Loucy (cell line): ENCODE measurements around the gene CRY2.

ENCODE experiments used
- H2AFZ ChIP-seq: fragments of 200-600 bp; sonication (generic); 2 replicates; pipeline ENCODE4 v1.6.0; 2016; ENCODE audit warnings: antibody characterized with exemption, mild to moderate bottlenecking, low read length, moderate library complexity
- H3F3A ChIP-seq: fragments of 200-600 bp; 2 replicates; pipeline ENCODE4 v1.6.0; 2016; ENCODE audit warnings: antibody characterized with exemption, low read depth, mild to moderate bottlenecking
- H3K27me3 ChIP-seq: fragments of 200-600 bp; sonication (generic); 2 replicates; pipeline ENCODE4 v1.6.1; 2014; ENCODE audit warnings: low read length, mild to moderate bottlenecking; ENCODE audit not compliant: insufficient read depth, poor library complexity, severe bottlenecking
- H3K36me3 ChIP-seq: fragments of 200-600 bp; sonication (generic); 2 replicates; pipeline ENCODE4 v1.6.1; 2016; ENCODE audit warnings: low read length; ENCODE audit not compliant: insufficient read depth
- H3K4me1 ChIP-seq: fragments of 200-600 bp; sonication (generic); 2 replicates; pipeline ENCODE4 v1.5.1; 2014; ENCODE audit warnings: low read length, mild to moderate bottlenecking; ENCODE audit not compliant: insufficient read depth, poor library complexity, severe bottlenecking
- H3K4me2 ChIP-seq: fragments of 200-600 bp; sonication (generic); 2 replicates; pipeline ENCODE4 v1.6.0; 2014; ENCODE audit warnings: antibody characterized with exemption, low read length, low read depth, mild to moderate bottlenecking; ENCODE audit not compliant: poor library complexity, severe bottlenecking
- H3K4me3 ChIP-seq: fragments of 200-600 bp; sonication (generic); 2 replicates; pipeline ENCODE4 v1.5.1; 2014; ENCODE audit warnings: low read length, mild to moderate bottlenecking, mixed read lengths; ENCODE audit not compliant: poor library complexity, severe bottlenecking
- H3K79me2 ChIP-seq: fragments of 200-600 bp; sonication (generic); 2 replicates; pipeline ENCODE4 v1.6.1; 2014; ENCODE audit warnings: low read length; ENCODE audit not compliant: insufficient read depth
- H3K9ac ChIP-seq: fragments of 200-600 bp; sonication (generic); 2 replicates; pipeline ENCODE4 v1.6.0; 2014; ENCODE audit warnings: mild to moderate bottlenecking, low read depth, low read length, moderate library complexity; ENCODE audit not compliant: poor library complexity, severe bottlenecking
- H3K9me2 ChIP-seq: fragments of 200-600 bp; sonication (generic); replicated peaks from 2 replicates; pipeline ENCODE4 v1.6.1; 2016; ENCODE audit warnings: low read depth, low read length, mixed read lengths
- H3K9me3 ChIP-seq: fragments of 200-600 bp; sonication (generic); 2 replicates; pipeline ENCODE4 v1.6.1; 2014; ENCODE audit warnings: mild to moderate bottlenecking, antibody characterized with exemption, low read length, low read depth; ENCODE audit not compliant: insufficient read depth
- H4K20me1 ChIP-seq: fragments of 200-600 bp; sonication (generic); 2 replicates; pipeline ENCODE4 v1.6.0; 2014; ENCODE audit warnings: antibody characterized with exemption, low read length, mild to moderate bottlenecking; ENCODE audit not compliant: insufficient read depth, poor library complexity, severe bottlenecking
- EZH2phosphoT487 ChIP-seq: fragments of 200-600 bp; IDR thresholded peaks from 2 replicates; pipeline ENCODE4 v1.6.1; 2018; ENCODE audit warnings: antibody characterized with exemption, mild to moderate bottlenecking, moderate library complexity, borderline replicate concordance
- TF ChIP-seq, protein P1 (sequence below): fragments of 200-600 bp; sonication (generic); conservative IDR thresholded peaks from 2 replicates; pipeline ENCODE4 v1.5.1; 2014; ENCODE audit warnings: mild to moderate bottlenecking, antibody characterized with exemption, low read length

The CRY2 gene

GRCh38 chr11:45930031-45930794, 82.9 kb downstream of the CRY2 start:
- no peaks in the 10 kb centered on the region for H3K9me2 ChIP-seq
- TF ChIP-seq, protein P1, sequence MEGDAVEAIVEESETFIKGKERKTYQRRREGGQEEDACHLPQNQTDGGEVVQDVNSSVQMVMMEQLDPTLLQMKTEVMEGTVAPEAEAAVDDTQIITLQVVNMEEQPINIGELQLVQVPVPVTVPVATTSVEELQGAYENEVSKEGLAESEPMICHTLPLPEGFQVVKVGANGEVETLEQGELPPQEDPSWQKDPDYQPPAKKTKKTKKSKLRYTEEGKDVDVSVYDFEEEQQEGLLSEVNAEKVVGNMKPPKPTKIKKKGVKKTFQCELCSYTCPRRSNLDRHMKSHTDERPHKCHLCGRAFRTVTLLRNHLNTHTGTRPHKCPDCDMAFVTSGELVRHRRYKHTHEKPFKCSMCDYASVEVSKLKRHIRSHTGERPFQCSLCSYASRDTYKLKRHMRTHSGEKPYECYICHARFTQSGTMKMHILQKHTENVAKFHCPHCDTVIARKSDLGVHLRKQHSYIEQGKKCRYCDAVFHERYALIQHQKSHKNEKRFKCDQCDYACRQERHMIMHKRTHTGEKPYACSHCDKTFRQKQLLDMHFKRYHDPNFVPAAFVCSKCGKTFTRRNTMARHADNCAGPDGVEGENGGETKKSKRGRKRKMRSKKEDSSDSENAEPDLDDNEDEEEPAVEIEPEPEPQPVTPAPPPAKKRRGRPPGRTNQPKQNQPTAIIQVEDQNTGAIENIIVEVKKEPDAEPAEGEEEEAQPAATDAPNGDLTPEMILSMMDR: no peak
- TF ChIP-seq EZH2phosphoT487: no peak
- H2AFZ ChIP-seq: no peak overlapping the region
- no peak overlapping the region for H3K9ac ChIP-seq
- no peaks in the 10 kb centered on the region for H3K79me2 ChIP-seq
- H3K4me2 ChIP-seq: no peak overlapping the region
- no peaks in the 10 kb centered on the region for H3K9me3 ChIP-seq
- H3K36me3 ChIP-seq: peaks cover 34% of the 10 kb centered on the region; the same call in 1 of the 2 replicates
- no peaks in the 10 kb centered on the region for H4K20me1 ChIP-seq
- no peaks in the 10 kb centered on the region for H3F3A ChIP-seq
- peaks cover 10% of the 10 kb centered on the region for H3K4me1 ChIP-seq
- H3K4me3 ChIP-seq: no peak overlapping the region
- no peaks in the 10 kb centered on the region for H3K27me3 ChIP-seq

DNA sequence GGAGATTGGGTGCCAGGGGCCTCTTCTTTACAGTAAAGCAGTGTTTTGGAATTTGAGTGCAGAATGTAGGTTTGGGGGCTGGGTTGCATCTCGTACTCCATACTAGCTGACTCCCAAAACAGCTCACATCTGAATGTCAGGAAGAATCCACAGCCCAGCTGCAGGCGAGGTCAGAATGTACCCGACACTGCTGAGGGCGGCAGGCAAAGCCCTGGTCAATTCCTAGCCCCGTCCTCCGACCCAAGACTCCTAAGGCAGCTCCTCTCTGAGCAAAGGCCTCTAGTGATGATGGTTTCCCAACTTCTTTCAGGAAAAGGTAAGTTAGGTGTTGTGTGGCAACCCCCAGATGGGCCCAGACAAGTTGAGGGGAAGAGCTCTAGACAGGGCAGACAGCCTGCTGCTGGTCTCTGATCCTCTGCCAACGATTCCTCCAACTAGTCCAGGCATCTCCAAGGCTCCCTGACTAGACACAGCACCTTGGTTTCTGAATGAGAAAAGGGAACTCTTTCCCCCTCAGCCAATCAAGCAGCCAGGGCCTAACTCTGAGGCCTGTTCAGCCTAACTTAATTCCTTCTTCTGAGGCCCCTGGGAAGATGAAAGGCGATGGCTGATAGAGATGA, 83.8 kb downstream of the CRY2 start:
- Histone ChIP-seq H3K79me2 (no peaks in the 10 kb centered on the region), H3K9me3 (no peaks in the 10 kb centered on the region), H3K9me2 (no peaks in the 10 kb centered on the region), H3F3A (no peaks in the 10 kb centered on the region), H4K20me1 (no peaks in the 10 kb centered on the region), H3K27me3 (no peaks in the 10 kb centered on the region), H3K36me3 (peaks cover 41% of the 10 kb centered on the region; the same call in 1 of the 2 replicates), H3K4me3 (no peak overlapping the region), H3K4me1 (peaks cover 10% of the 10 kb centered on the region), H3K9ac (no peak overlapping the region), H2AFZ (no peak overlapping the region), H3K4me2 (no peak overlapping the region)
- TF ChIP-seq, protein P1: no peak
- TF ChIP-seq EZH2phosphoT487: no peak

DNA sequence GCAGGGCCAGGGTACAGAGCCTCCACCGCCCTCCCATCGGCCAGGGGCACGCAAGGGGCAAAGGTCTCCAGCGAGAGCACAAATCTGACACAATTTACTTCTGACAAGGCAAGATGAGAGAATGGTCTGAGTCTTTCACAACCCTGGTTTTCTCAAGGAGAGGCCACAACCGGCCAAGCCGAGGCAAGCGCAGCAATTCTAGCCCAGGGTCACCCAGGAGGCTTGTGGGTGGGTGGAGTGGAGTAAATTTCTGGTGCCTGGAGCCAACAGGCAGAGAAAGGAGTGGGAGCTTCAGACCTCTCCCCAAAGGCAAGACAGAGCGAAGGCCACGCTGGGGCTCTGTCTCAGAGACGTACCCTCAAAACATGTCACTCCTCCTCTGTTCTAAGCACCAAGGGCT, 84.5 kb downstream of the CRY2 start:
- H3K4me1 ChIP-seq: peaks cover 8% of the 10 kb centered on the region

More for the DNA sequence above, 84.5 kb downstream of the CRY2 start:
- Histone ChIP-seq H3K27me3 (no peaks in the 10 kb centered on the region), H3K4me3 (no peak overlapping the region), H4K20me1 (no peaks in the 10 kb centered on the region), H2AFZ (no peak overlapping the region), H3K9me3 (no peaks in the 10 kb centered on the region), H3K9me2 (no peaks in the 10 kb centered on the region), H3K36me3 (peaks cover 46% of the 10 kb centered on the region; the same call in 1 of the 2 replicates), H3K79me2 (no peaks in the 10 kb centered on the region), H3K4me2 (no peak overlapping the region), H3F3A (no peaks in the 10 kb centered on the region), H3K9ac (no peak overlapping the region)
- TF ChIP-seq, protein P1: no peak
- no peak for TF ChIP-seq EZH2phosphoT487
